ENCODE measurements around the gene ETFA. TPM values are rescaled to one million over a fixed set of nuclear protein-coding genes. Genes with fewer than 3 reads are reported as not detected.

ETFA gene
- total and polyA plus RNA-seq, 9 of the 15 experiments (the other 6 are each of a cell fraction or from before 2014, with no cell fraction given): 130 to 543 (median 232) TPM

DNA sequence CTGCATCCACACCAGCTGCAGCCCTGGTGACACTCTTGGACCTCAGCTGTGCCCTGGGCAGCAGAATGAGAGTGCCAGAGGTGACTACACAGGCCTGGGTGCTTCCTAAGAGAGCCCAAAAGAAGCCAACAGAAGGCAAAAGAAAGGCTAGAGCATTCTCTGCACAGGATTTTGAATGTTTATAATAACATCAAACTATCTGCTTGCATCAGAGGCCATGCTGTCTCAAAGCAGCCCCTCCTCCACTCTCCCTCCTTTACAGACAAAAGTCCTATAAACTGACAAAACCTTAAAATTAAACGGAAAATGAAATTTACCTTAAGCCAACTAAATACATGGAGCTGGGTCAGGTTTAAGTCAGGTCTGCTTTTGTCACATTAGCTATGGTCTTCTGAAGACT, 95.6 kb downstream of the ETFA start (continued):
- no peak for TF ChIP-seq CBX2 (IDR thresholded peaks at IDR 0.05; ENCODE audit: insufficient read depth, low read length, poor library complexity, severe bottlenecking)

DNA sequence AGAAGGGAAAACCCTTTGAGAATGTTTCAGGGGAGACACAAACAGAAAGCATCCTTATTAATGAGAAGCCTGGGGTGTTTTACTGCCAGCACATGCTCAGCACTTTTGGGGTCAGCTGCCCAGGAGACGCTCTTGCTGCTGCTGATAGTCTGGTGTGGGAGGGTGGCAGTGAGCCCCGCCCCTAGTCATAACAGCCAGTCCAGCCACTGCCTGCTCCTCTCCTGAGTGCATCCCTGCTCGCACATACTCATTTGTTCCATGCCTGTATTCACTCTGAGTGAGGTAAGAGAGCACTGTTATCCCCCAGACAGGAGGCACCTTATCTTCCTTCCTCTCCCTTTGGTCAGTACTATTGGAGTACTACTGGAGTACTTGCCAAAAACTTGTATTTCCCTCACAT, 101.3 kb downstream of the ETFA start:
- CTCF ChIA-PET (ENCODE audit: low intra/inter-chr PET ratio): no interaction called here
- H4K20me1 ChIP-seq (replicated peaks; ENCODE audit: control insufficient read depth, insufficient read depth, low read length): no peaks in the 10 kb centered on the region
- H2AFZ ChIP-seq (ENCODE audit: low read depth, low read length): no peak overlapping the region
- intact Hi-C loops (cut with micrococcal nuclease): no loop called here
- no TSS peak for BruUV-seq (replicated peaks)
- POLR2A ChIA-PET: interaction anchor here (1.2 to 1.3 kb wide), 2 partner anchors 13 to 15 kb away, joined by 3 read pairs; no protein-coding TSS in a partner anchor
- TF ChIP-seq, protein P1, sequence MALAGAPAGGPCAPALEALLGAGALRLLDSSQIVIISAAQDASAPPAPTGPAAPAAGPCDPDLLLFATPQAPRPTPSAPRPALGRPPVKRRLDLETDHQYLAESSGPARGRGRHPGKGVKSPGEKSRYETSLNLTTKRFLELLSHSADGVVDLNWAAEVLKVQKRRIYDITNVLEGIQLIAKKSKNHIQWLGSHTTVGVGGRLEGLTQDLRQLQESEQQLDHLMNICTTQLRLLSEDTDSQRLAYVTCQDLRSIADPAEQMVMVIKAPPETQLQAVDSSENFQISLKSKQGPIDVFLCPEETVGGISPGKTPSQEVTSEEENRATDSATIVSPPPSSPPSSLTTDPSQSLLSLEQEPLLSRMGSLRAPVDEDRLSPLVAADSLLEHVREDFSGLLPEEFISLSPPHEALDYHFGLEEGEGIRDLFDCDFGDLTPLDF (CRISPR knock-in tag; IDR thresholded peaks at IDR 0.05): no peak
- peak; percentile 41 to 45 for TF ChIP-seq NRF1 (conservative IDR thresholded peaks at IDR 0.05 in 1 of 2, IDR thresholded peaks at IDR 0.05 in 1 of 2)
- TF ChIP-seq, protein P2, sequence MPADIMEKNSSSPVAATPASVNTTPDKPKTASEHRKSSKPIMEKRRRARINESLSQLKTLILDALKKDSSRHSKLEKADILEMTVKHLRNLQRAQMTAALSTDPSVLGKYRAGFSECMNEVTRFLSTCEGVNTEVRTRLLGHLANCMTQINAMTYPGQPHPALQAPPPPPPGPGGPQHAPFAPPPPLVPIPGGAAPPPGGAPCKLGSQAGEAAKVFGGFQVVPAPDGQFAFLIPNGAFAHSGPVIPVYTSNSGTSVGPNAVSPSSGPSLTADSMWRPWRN (IDR thresholded peaks at IDR 0.05; ENCODE audit: low read depth): no peak
- H3K9me3 ChIP-seq (replicated peaks; ENCODE audit: control insufficient read depth, insufficient read depth, low read depth, low read length): no peaks in the 10 kb centered on the region
- H3K9me1 ChIP-seq (ENCODE audit: control insufficient read depth, insufficient read depth, low read length): peaks cover 4% of the 10 kb centered on the region
- ATAC-seq (peak; percentile 72), FAIRE-seq (peak; percentile 48), DNase-seq (ENCODE audit: extremely low read depth in 1 of 4, low spot score in 3 of 4) (peak in 3 of 4 experiments; percentile 18 to 40 (median 38))
- H3K27ac ChIP-seq (ENCODE audit: extremely low read depth, low read depth, low read length): no peak overlapping the region
- no peak overlapping the region for H3K9ac ChIP-seq (ENCODE audit: insufficient read depth in 1 of 2, low read depth in 2 of 2, low read length in 2 of 2)
- H3K27me3 ChIP-seq (ENCODE audit: control insufficient read depth in 2 of 2, insufficient read depth in 2 of 2, low read length in 2 of 2): no peaks in the 10 kb centered on the region
- peaks cover 73% of the 10 kb centered on the region for H3K36me3 ChIP-seq (ENCODE audit: control insufficient read depth, insufficient read depth, low read length)
- in situ Hi-C loops (cut with MboI): no loop called here
- WGBS (ENCODE audit: insufficient coverage, low coverage, missing lambda C conversion rate): 44% methylated on average over 3 of the region's 3 CpGs
- H3K4me1 ChIP-seq (replicated peaks in 1 of 2; ENCODE audit: control insufficient read depth in 2 of 2, insufficient read depth in 2 of 2, low read length in 2 of 2): no peaks in the 10 kb centered on the region
- H3K4me3 ChIP-seq: no peak overlapping the region
- no peaks in the 10 kb centered on the region for H3K79me2 ChIP-seq (ENCODE audit: control insufficient read depth, insufficient read depth, low read length)
- H3K4me2 ChIP-seq (ENCODE audit: insufficient read depth, low read length): no peak overlapping the region
